Adrenal gland (tissue), 5 donors: ENCODE measurements around the gene IQSEC3.

ENCODE experiments used
- CTCF ChIP-seq, 6 experiments: fragments of 450-650 bp in 4 of 6; fragments of 200-600 bp in 2 of 6; sonication (generic) in 1 of 6; IDR thresholded peaks; 1 replicate in 5 of 6; 2 replicates in 1 of 6; pipeline versions ENCODE4 v1.5.1 to v1.8.0; 2016 to 2021; ENCODE audit warnings: antibody characterized with exemption in 6 of 6, mild to moderate bottlenecking in 2 of 6, moderate library complexity in 1 of 6
- POLR2A ChIP-seq, 2 donors: fragments of 450-650 bp; IDR thresholded peaks; one replicate each; pipeline ENCODE4 v1.6.1; 2017; ENCODE audit warnings: antibody characterized with exemption in 2 of 2, mild to moderate bottlenecking in 2 of 2, moderate library complexity in 1 of 2
- donor health status: DM: no; HTN: no; CAD: no.

GRCh38 chr12:167959-168600 lies 101.5 kb downstream of the IQSEC3 start:
- no peak for TF ChIP-seq CTCF (IDR thresholded peaks at IDR 0.05)
- TF ChIP-seq POLR2A (IDR thresholded peaks at IDR 0.05): no peak
